HUES48 (cell line): ENCODE results near the gene CCNY.
"Not testable (repeated sequence)": the region's sequence is repeated elsewhere in the genome, so short reads cannot be mapped to it uniquely, and the experiment has no call there.

Experiments used
- H3K27ac ChIP-seq: one replicate; pipeline ENCODE4 v1.7.0; 2013; ENCODE audit warnings: low read depth, low read length, inconsistent platforms
- H3K27me3 ChIP-seq: 2 replicates; pipeline ENCODE4 v1.6.1; 2013; ENCODE audit warnings: mild to moderate bottlenecking, low read length; ENCODE audit not compliant: control insufficient read depth, insufficient read depth
- H3K36me3 ChIP-seq: 2 replicates; pipeline ENCODE4 v1.6.1; 2013; ENCODE audit warnings: low read length; ENCODE audit not compliant: control insufficient read depth, insufficient read depth
- H3K4me1 ChIP-seq: 2 replicates; pipeline ENCODE4 v1.6.1; 2013; ENCODE audit warnings: mild to moderate bottlenecking, low read length; ENCODE audit not compliant: control insufficient read depth, insufficient read depth
- H3K4me3 ChIP-seq: 2 replicates; pipeline ENCODE4 v1.5.1; 2013; ENCODE audit warnings: mild to moderate bottlenecking, low read depth, low read length
- H3K9ac ChIP-seq: 2 replicates; pipeline ENCODE4 v1.6.1; 2013; ENCODE audit warnings: mild to moderate bottlenecking, low read depth, low read length, moderate library complexity
- H3K9me3 ChIP-seq: 2 replicates; pipeline ENCODE4 v1.6.1; 2013; ENCODE audit warnings: low read length; ENCODE audit not compliant: control insufficient read depth, insufficient read depth

The CCNY gene

DNA sequence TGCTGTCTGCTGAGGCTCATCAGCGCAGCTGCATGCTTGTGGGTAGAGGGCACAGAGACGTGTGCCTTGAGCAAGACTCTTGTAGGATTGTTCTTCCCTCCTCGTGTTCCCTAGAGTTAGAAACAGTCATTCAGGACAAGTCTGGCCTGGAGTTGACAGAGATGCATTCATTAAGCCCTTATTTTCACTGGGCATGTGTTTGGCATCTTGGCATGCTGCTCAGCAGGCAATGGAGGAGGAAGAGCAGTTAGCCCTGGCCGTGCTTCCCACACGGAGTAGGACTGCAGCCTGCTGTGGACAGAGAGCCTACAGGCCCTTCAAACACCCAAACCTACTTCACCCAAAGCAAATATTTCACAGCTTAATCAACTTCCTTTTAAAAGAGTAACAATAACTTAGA lies 195.8 kb downstream of the CCNY start:
- H3K9me3 ChIP-seq: no peaks in the 10 kb centered on the region
- H3K4me3 ChIP-seq: no peak overlapping the region
- no peak overlapping the region for H3K27ac ChIP-seq
- H3K36me3 ChIP-seq: peaks cover 43% of the 10 kb centered on the region
- no peaks in the 10 kb centered on the region for H3K27me3 ChIP-seq
- H3K4me1 ChIP-seq: peaks cover 8% of the 10 kb centered on the region
- no peak overlapping the region for H3K9ac ChIP-seq

DNA sequence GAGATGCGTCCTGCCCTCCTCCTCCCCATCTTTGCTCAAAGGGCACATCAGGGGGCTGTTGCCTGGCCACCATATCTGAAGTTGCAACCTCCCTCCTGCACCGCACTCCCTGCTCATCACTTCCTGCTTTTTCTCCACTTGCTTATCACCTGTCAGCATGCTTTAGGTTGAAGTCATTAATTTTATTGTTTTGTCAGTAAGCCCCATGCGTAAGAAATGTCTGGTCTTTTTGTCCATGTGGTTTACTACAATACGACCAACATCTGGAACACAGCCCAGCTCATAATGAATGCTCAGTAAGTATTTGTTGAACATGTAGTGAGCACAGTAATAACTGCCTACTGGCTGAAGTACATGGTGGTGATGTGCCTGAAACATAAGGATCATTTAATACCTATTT lies 197.3 kb downstream of the CCNY start:
- Histone ChIP-seq H3K9ac (no peak overlapping the region), H3K27me3 (no peaks in the 10 kb centered on the region), H3K27ac (no peak overlapping the region), H3K36me3 (peaks cover 43% of the 10 kb centered on the region), H3K4me1 (no peaks in the 10 kb centered on the region), H3K4me3 (no peak overlapping the region), H3K9me3 (no peaks in the 10 kb centered on the region; the same call in 1 of the 2 replicates)

DNA sequence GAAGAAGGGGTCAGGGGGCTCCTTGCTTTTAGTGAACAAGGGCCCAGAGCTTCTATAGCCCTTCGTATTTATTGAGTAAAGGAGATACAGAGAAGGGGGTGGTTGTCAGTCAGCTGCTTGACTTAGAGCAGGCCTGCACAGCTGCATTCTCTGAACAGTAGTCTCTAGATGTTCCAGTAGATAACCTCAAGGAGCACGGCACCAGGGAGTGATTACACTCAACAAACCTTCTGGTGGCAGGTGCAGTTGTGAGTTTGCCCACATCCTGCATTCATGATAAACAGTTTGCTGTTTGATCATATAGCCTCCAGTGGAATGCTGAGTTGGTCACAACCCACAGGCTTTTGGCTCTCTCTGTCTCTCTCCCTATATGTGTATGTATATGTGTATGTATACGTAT lies 198.8 kb downstream of the CCNY start:
- Histone ChIP-seq H3K4me1 (peaks cover 4% of the 10 kb centered on the region; the same call in 1 of the 2 replicates), H3K9ac (no peak overlapping the region), H3K9me3 (no peaks in the 10 kb centered on the region; the same call in 1 of the 2 replicates), H3K4me3 (no peak overlapping the region), H3K27ac (no peak overlapping the region), H3K36me3 (peaks cover 41% of the 10 kb centered on the region), H3K27me3 (no peaks in the 10 kb centered on the region)

DNA sequence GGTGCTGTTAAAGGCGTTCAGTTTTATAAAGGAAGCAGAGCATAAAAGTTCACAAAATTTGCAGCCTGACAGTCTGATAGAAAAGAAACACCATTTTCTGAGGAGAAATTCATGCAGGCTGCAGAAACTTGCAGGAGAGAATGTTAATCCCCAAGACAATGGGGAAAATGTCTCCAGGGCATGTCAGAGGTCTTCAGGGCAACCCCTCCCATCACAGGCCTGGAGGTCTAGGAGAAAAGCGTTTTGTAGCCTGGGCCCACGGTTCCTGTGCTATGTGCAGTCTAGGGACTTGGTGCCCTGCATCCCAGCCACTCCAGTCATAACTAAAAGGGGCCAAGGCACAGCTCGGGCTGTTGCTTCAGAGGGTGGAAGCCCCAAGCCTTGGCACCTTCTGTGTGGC lies 200.5 kb downstream of the CCNY start:
- peaks cover 9% of the 10 kb centered on the region; the same call in 1 of the 2 replicates for H3K4me1 ChIP-seq
- no peak overlapping the region for H3K9ac ChIP-seq
- H3K9me3 ChIP-seq: no peaks in the 10 kb centered on the region; the same call in 1 of the 2 replicates
- H3K4me3 ChIP-seq: no peak overlapping the region
- H3K27ac ChIP-seq: no peak overlapping the region
- H3K36me3 ChIP-seq: peaks cover 27% of the 10 kb centered on the region
- H3K27me3 ChIP-seq: no peaks in the 10 kb centered on the region

DNA sequence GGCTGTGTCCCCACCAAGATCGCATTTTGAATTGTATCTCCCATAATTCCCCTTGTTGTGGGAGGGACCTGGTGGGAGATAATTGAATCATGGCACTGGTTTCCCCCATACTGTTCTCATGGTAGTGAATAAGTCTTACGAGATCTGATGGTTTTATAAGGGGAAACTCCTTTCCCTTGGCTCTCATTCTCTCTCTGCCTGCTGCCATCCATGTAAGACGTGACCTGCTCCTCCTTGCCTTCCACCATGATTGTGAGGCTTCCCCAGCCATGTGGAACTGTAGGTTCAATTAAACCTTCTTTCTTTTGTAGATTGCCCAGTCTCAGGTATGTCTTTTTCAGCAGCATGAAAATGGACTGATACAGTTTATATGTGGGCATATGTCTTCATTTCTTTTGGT lies 201.6 kb downstream of the CCNY start:
- H3K4me1 ChIP-seq, H3K9ac ChIP-seq, H3K4me3 ChIP-seq, H3K27ac ChIP-seq, H3K9me3 ChIP-seq, H3K27me3 ChIP-seq: not testable (repeated sequence)
- H3K36me3 ChIP-seq: peaks cover 21% of the 10 kb centered on the region; the same call in 1 of the 2 replicates

DNA sequence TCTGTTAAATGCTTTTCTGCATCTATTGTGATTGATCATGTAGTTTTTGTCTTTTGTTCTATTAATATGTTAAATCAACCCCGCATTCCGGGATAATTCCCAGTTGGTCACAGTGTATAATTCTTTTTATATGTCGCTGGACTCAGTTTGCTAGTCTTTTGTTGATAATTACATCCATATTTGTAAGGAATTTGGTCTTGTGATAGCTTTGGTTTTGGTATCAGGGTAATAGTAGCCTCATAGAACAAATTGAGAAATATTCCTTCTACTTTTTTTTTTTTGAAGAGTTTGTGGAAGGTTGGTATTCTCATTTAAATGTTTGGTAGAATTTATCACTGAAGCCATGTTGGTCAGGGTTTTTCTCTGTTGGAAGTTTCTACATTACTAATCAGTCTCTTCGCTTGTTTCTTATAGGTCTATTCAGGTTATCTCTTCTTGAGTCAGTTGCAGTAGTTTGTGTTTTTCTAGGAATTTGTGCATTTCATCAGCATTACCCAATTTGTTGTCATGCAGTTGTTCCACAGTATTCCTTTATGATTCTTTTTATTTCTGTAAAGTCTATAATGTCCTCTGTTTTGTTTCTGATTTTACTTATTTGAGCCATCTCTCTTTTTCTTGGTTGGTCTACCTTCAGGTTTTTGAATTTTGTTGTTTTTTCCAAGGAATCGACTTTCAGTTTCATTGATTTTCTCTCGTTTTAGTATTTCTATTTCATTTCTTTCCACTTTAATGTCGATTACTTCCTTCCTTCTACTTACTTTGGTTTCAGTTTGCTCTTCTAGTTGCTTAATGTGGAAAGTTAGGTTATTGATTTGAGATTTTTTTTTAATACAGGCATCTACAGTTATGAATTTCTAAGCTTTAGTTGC lies 204.2 kb downstream of the CCNY start:
- Histone ChIP-seq H3K36me3 (no peaks in the 10 kb centered on the region), H3K9ac (no peak overlapping the region), H3K4me1 (peaks cover 9% of the 10 kb centered on the region; the same call in 1 of the 2 replicates), H3K27me3 (no peaks in the 10 kb centered on the region), H3K9me3 (no peaks in the 10 kb centered on the region; the same call in 1 of the 2 replicates), H3K4me3 (no peak overlapping the region), H3K27ac (no peak overlapping the region)

DNA sequence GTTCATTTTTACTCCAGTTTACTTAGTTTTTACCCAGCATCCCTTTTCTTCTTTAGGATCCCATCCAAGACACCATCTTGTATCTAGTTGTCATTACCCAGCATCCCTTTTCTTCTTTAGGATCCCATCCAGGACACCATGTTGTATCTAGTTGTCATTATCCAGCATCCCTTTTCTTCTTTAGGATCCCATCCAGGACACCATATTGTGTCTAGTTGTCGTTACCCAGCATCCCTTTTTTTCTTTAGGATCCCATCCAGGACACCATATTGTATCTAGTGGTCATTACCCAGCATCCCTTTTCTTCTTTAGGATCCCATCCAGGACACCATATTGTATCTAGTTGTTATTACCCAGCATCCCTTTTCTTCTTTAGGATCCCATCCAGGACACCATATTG lies 205.4 kb downstream of the CCNY start:
- no peaks in the 10 kb centered on the region; the same call in 1 of the 2 replicates for H3K9me3 ChIP-seq
- no peaks in the 10 kb centered on the region for H3K36me3 ChIP-seq
- H3K27me3 ChIP-seq: no peaks in the 10 kb centered on the region
- H3K9ac ChIP-seq: no peak overlapping the region
- no peak overlapping the region for H3K27ac ChIP-seq
- H3K4me1 ChIP-seq: peaks cover 9% of the 10 kb centered on the region; the same call in 1 of the 2 replicates
- H3K4me3 ChIP-seq: no peak overlapping the region

DNA sequence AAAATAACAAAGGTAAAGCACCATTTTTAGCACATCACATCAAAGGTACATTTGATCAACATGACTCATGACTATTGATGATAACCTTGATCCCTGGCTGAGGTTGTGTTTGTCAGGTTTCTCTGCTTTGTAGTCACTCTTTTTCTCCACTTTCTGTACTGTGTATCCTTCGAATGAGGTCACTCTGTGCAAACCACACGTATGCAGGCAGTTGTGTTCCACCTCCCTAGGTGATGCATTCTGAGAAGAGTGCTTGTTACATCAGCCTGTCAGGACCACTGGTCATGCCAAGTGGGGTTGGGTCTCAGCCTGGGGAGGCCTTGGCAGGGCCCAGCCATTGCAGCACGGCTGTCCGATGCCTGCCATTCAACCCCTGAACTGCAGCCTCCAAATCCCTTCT lies 206.0 kb downstream of the CCNY start:
- H3K27me3 ChIP-seq: no peaks in the 10 kb centered on the region

DNA sequence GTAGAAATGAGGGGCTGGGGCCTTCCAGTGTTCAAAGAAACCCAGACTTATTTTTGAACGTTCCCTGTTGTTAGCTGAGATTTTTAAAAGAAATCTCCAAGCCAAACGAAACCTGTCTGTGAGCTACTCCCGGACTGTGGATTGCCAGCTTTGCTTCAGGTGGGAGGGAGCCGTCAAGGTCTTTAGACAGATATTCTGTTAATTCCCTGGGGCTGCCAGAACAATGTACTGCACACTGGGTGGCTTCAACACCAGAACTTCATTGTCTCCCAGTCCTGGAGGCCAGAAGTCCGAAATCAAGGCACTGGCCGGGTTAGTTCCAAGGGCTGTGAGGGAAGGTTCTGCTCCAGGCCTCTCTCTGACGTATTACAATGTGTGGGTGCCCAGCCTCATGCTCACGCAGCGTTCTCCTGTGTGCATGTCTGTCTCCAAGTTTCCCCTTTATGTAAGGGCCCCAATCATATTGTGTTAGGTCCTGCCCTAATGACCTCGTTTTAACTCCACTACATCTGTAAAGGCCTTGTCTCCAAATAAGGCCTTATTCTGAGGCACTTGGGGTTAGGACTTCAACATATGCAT lies 208.9 kb downstream of the CCNY start:
- no peaks in the 10 kb centered on the region for H3K9me3 ChIP-seq
- H3K36me3 ChIP-seq: no peaks in the 10 kb centered on the region
- no peak overlapping the region for H3K9ac ChIP-seq
- H3K27me3 ChIP-seq: no peaks in the 10 kb centered on the region
- peaks cover 5% of the 10 kb centered on the region; the same call in 1 of the 2 replicates for H3K4me1 ChIP-seq
- H3K4me3 ChIP-seq: no peak overlapping the region
- peak overlapping the region; percentile 5 for H3K27ac ChIP-seq

More for the DNA sequence above, 206.0 kb downstream of the CCNY start:
- H3K27ac ChIP-seq: no peak overlapping the region
- no peak overlapping the region for H3K4me3 ChIP-seq
- no peak overlapping the region for H3K9ac ChIP-seq
- H3K4me1 ChIP-seq: peaks cover 9% of the 10 kb centered on the region; the same call in 1 of the 2 replicates
- H3K9me3 ChIP-seq: no peaks in the 10 kb centered on the region; the same call in 1 of the 2 replicates
- H3K36me3 ChIP-seq: no peaks in the 10 kb centered on the region

DNA sequence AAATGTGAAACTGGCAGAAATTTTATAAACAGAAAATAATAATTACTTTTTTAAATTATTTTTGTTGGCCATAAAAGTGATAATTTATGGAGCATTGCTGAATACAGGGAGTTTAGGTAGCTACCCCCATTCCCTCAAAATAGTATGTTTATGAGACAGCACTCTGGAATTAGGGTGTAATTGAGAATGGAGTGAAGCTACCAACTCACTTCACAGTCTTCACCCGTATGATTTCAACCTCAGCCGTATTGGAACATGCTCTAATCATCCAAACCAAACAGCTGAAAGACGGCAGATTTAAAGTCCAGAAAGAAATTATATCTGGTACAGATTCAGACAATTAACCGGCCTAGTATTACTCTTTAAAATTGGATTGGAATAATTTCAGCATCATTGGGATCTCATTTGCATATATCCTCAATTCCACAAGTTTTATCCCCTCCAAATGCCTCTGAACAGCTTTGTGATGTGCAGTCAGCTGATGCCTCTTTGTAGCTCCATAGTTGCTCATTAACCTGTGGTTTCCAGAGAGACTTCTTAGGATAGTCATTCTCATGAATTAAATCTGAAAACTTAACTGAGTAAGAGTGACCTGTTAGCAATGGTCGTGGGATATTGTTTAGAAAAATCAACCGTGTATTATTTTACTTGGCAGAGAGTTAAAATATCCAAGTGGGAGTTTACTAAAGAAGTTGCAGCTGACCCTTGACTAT lies 209.7 kb downstream of the CCNY start:
- Histone ChIP-seq H3K27ac (no peak overlapping the region), H3K9me3 (no peaks in the 10 kb centered on the region)

More for the DNA sequence above, 209.7 kb downstream of the CCNY start:
- H3K27me3 ChIP-seq: no peaks in the 10 kb centered on the region
- no peaks in the 10 kb centered on the region for H3K4me1 ChIP-seq
- no peak overlapping the region for H3K9ac ChIP-seq
- H3K36me3 ChIP-seq: no peaks in the 10 kb centered on the region
- H3K4me3 ChIP-seq: no peak overlapping the region
